HepG2 (cell line): Measurements from ENCODE around the gene NRDE2. TPM values are rescaled to one million over a fixed set of nuclear protein-coding genes. Genes with fewer than 3 reads are reported as not detected.

Experiments used
- AHDC1 ChIP-seq: sonication (generic); formaldehyde crosslinking; IDR thresholded peaks from 2 replicates; pipeline ENCODE4 v1.5.1; 2020; ENCODE audit warnings: mild to moderate bottlenecking, missing genetic modification reagents, borderline replicate concordance
- EED ChIP-seq: sonication (generic); formaldehyde crosslinking; IDR thresholded peaks from 2 replicates; pipeline ENCODE4 v1.5.0; 2020; ENCODE audit warnings: mild to moderate bottlenecking, missing genetic modification reagents
- JUN ChIP-seq: sonication (generic); formaldehyde crosslinking; IDR thresholded peaks from 2 replicates; pipeline ENCODE4 v1.4.0; 2020; ENCODE audit warnings: mild to moderate bottlenecking, missing genetic modification reagents
- NR2F6 ChIP-seq, 2 experiments: IDR thresholded peaks; 2 replicates each; pipeline ENCODE4 v1.6.1; 2016; ENCODE audit warnings: antibody characterized with exemption in 1 of 2, mild to moderate bottlenecking in 1 of 2
- PHF21A ChIP-seq: sonication (generic); formaldehyde crosslinking; IDR thresholded peaks from 2 replicates; pipeline ENCODE4 v1.5.0; 2020; ENCODE audit warnings: mild to moderate bottlenecking, missing genetic modification reagents
- SIX1 ChIP-seq: sonication (generic); formaldehyde crosslinking; IDR thresholded peaks from 2 replicates; pipeline ENCODE4 v1.4.0; 2020; ENCODE audit warnings: missing genetic modification reagents, borderline replicate concordance
- SP140L ChIP-seq: sonication (generic); formaldehyde crosslinking; IDR thresholded peaks from 2 replicates; pipeline ENCODE4 v1.4.0; 2020; ENCODE audit warnings: missing genetic modification reagents, borderline replicate concordance
- SYNCRIP ChIP-seq: fragments of 200-400 bp; formaldehyde crosslinking; IDR thresholded peaks from 2 replicates; pipeline ENCODE4 v1.6.1; 2018; ENCODE audit warnings: mild to moderate bottlenecking, low read depth, low read length; ENCODE audit not compliant: insufficient read depth
- TCF7 ChIP-seq: sonication (generic); IDR thresholded peaks from 2 replicates; pipeline ENCODE4 v1.6.1; 2016; ENCODE audit warnings: antibody characterized with exemption, low read depth
- THRA ChIP-seq: sonication (generic); formaldehyde crosslinking; IDR thresholded peaks from 2 replicates; pipeline ENCODE4 v1.4.0; 2020; ENCODE audit warnings: missing genetic modification reagents, borderline replicate concordance
- ZNF232 ChIP-seq: sonication (generic); formaldehyde crosslinking; IDR thresholded peaks from 2 replicates; pipeline ENCODE4 v1.4.0; 2020; ENCODE audit warnings: missing genetic modification reagents, borderline replicate concordance
- ZNF75D ChIP-seq: sonication (generic); formaldehyde crosslinking; IDR thresholded peaks from 2 replicates; pipeline ENCODE4 v1.8.1; 2023; ENCODE audit warnings: missing genetic modification reagents, mild to moderate bottlenecking, borderline replicate concordance
- polyA plus RNA-seq, 8 experiments: library from polyadenylated mRNA; depleted of rRNA in 3 of 8; stranded (reverse) in 7 of 8; unstranded in 1 of 8; fragments of >200 nt; fragmentation: Illumina TruSeq in 4 of 8; extraction: Trizol in 4 of 8; gene quantifications; 2 replicates each; pipeline versions ENCODE4 v1.2.1 to v1.2.3, GENCODE V29; 2011 to 2016; ENCODE audit warnings: low read depth in 4 of 8, missing spikeins in 1 of 8, mixed read lengths in 1 of 8; ENCODE audit not compliant: insufficient read depth in 1 of 8
- total RNA-seq, 5 experiments: library from RNA; depleted of rRNA; stranded (reverse); fragments of >200 nt; fragmentation: Illumina TruSeq; extraction: Trizol; gene quantifications; 2 replicates each; pipeline ENCODE4 v1.2.3, GENCODE V29; 2016; ENCODE audit warnings: low read depth in 1 of 5
- TF ChIP-seq, protein P1 (sequence below): sonication (generic); formaldehyde crosslinking; IDR thresholded peaks from 2 replicates; pipeline ENCODE4 v1.4.0; 2020; ENCODE audit warnings: low read depth, mild to moderate bottlenecking, missing genetic modification reagents
- TF ChIP-seq, protein P2 (sequence below): sonication (generic); formaldehyde crosslinking; IDR thresholded peaks from 2 replicates; pipeline ENCODE4; 2020; ENCODE audit warnings: missing genetic modification reagents, mild to moderate bottlenecking, borderline replicate concordance
- TF ChIP-seq, protein P3 (sequence below): sonication (generic); formaldehyde crosslinking; IDR thresholded peaks from 2 replicates; pipeline ENCODE4 v1.4.0; 2020; ENCODE audit warnings: missing genetic modification reagents, mild to moderate bottlenecking, borderline replicate concordance

NRDE2 gene
- total and polyA plus RNA-seq, 2 of the 13 experiments (the other 11 are each of a cell fraction or from before 2014, with no cell fraction given): 5.6 to 12.5 TPM

GRCh38 chr14:90305176-90305601, 26.6 kb downstream of the NRDE2 start (continued):
- TF ChIP-seq, protein P1, sequence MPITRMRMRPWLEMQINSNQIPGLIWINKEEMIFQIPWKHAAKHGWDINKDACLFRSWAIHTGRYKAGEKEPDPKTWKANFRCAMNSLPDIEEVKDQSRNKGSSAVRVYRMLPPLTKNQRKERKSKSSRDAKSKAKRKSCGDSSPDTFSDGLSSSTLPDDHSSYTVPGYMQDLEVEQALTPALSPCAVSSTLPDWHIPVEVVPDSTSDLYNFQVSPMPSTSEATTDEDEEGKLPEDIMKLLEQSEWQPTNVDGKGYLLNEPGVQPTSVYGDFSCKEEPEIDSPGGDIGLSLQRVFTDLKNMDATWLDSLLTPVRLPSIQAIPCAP (CRISPR knock-in tag): no peak
- TF ChIP-seq, protein P2, sequence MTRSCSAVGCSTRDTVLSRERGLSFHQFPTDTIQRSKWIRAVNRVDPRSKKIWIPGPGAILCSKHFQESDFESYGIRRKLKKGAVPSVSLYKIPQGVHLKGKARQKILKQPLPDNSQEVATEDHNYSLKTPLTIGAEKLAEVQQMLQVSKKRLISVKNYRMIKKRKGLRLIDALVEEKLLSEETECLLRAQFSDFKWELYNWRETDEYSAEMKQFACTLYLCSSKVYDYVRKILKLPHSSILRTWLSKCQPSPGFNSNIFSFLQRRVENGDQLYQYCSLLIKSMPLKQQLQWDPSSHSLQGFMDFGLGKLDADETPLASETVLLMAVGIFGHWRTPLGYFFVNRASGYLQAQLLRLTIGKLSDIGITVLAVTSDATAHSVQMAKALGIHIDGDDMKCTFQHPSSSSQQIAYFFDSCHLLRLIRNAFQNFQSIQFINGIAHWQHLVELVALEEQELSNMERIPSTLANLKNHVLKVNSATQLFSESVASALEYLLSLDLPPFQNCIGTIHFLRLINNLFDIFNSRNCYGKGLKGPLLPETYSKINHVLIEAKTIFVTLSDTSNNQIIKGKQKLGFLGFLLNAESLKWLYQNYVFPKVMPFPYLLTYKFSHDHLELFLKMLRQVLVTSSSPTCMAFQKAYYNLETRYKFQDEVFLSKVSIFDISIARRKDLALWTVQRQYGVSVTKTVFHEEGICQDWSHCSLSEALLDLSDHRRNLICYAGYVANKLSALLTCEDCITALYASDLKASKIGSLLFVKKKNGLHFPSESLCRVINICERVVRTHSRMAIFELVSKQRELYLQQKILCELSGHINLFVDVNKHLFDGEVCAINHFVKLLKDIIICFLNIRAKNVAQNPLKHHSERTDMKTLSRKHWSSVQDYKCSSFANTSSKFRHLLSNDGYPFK: no peak
- TF ChIP-seq ZNF232 (CRISPR knock-in tag): no peak
- peak; percentile 60 for TF ChIP-seq TCF7
- TF ChIP-seq NR2F6 (IDR thresholded peaks at IDR 0.05): peak; percentile 31; the same call in 1 of the 2 replicates
- no peak for TF ChIP-seq NR2F6 (CRISPR knock-in tag; IDR thresholded peaks at IDR 0.05)
- TF ChIP-seq PHF21A (CRISPR knock-in tag): peak; percentile 20; the same call in 1 of the 2 replicates
- no peak for TF ChIP-seq JUN (CRISPR knock-in tag)
- TF ChIP-seq SYNCRIP: no peak
- TF ChIP-seq THRA (CRISPR knock-in tag): no peak
- no peak for TF ChIP-seq EED (CRISPR knock-in tag)
- no peak for TF ChIP-seq SIX1 (CRISPR knock-in tag)
- TF ChIP-seq ZNF75D (CRISPR knock-in tag): no peak
- TF ChIP-seq SP140L (CRISPR knock-in tag): no peak
- TF ChIP-seq, protein P3, sequence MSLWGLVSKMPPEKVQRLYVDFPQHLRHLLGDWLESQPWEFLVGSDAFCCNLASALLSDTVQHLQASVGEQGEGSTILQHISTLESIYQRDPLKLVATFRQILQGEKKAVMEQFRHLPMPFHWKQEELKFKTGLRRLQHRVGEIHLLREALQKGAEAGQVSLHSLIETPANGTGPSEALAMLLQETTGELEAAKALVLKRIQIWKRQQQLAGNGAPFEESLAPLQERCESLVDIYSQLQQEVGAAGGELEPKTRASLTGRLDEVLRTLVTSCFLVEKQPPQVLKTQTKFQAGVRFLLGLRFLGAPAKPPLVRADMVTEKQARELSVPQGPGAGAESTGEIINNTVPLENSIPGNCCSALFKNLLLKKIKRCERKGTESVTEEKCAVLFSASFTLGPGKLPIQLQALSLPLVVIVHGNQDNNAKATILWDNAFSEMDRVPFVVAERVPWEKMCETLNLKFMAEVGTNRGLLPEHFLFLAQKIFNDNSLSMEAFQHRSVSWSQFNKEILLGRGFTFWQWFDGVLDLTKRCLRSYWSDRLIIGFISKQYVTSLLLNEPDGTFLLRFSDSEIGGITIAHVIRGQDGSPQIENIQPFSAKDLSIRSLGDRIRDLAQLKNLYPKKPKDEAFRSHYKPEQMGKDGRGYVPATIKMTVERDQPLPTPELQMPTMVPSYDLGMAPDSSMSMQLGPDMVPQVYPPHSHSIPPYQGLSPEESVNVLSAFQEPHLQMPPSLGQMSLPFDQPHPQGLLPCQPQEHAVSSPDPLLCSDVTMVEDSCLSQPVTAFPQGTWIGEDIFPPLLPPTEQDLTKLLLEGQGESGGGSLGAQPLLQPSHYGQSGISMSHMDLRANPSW (CRISPR knock-in tag): no peak
- TF ChIP-seq AHDC1 (CRISPR knock-in tag): peak; percentile 68; the same call in 1 of the 2 replicates
